Measurements from ENCODE around the gene SLC25A6. TPM values are rescaled to one million over a fixed set of nuclear protein-coding genes. Genes with fewer than 3 reads are reported as not detected.

SLC25A6 gene
- total and polyA plus RNA-seq, 9 of the 15 experiments (the other 6 are each of a cell fraction or from before 2014, with no cell fraction given), result 24.6 to 330 (median 129) TPM

DNA sequence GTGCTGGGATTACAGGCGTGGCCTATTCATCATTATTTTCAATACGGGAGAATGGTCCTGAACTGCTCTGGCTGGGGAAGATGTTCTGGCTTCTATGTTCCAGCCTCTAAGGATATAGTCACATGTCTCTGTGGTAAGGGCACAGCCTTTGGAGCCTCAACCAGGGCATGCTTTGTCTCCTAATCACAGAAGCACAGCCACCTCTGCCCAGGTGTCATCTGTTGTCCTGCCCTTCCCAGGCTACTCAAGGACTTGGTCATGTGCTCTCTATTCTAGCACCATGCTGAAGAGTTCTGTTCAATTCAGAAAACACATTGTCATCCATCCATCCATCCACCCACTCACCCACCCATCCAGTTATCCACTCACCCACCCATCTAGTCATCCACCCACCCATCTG lies 31.3 kb upstream of the SLC25A6 start:
- no peak overlapping the region for H3K9ac ChIP-seq (ENCODE audit: insufficient read depth in 1 of 2, low read depth in 2 of 2, low read length in 2 of 2)
- FAIRE-seq (no peak), DNase-seq (ENCODE audit: extremely low read depth in 1 of 4, low spot score in 3 of 4) (no peak), ATAC-seq (no peak)
- H2AFZ ChIP-seq (ENCODE audit: low read depth, low read length), result no peak overlapping the region
- H3K4me2 ChIP-seq (ENCODE audit: insufficient read depth, low read length), result no peak overlapping the region
- peaks cover 11% of the 10 kb centered on the region; the same call in 2 of the 3 replicates for H3K36me3 ChIP-seq (ENCODE audit: control insufficient read depth, insufficient read depth, low read length)
- CTCF ChIA-PET (ENCODE audit: low intra/inter-chr PET ratio), result no interaction called here
- no peaks in the 10 kb centered on the region for H4K20me1 ChIP-seq (replicated peaks; ENCODE audit: control insufficient read depth, insufficient read depth, low read length)
- WGBS (ENCODE audit: insufficient coverage, low coverage, missing lambda C conversion rate), result 86% methylated on average over 1 of the region's 2 CpGs
- H3K9me3 ChIP-seq (replicated peaks; ENCODE audit: control insufficient read depth, insufficient read depth, low read depth, low read length), result no peaks in the 10 kb centered on the region; the same call in 1 of the 2 replicates
- H3K4me1 ChIP-seq (replicated peaks in 1 of 2; ENCODE audit: control insufficient read depth in 2 of 2, insufficient read depth in 2 of 2, low read length in 2 of 2), result peaks cover 0 to 9% of the 10 kb centered on the region in 2 experiments; a peak in 2 of 5 replicates
- POLR2A ChIA-PET, result no interaction called here
- no peak overlapping the region for H3K4me3 ChIP-seq
- no peaks in the 10 kb centered on the region for H3K79me2 ChIP-seq (ENCODE audit: control insufficient read depth, insufficient read depth, low read length)
- in situ Hi-C loops (cut with MboI), result no loop called here
- no TSS peak for BruUV-seq (replicated peaks)
- no peaks in the 10 kb centered on the region for H3K27me3 ChIP-seq (ENCODE audit: control insufficient read depth in 2 of 2, insufficient read depth in 2 of 2, low read length in 2 of 2)
- no peak overlapping the region for H3K27ac ChIP-seq (ENCODE audit: extremely low read depth, low read depth, low read length)
- intact Hi-C loops (cut with micrococcal nuclease), result no loop called here
- H3K9me1 ChIP-seq (ENCODE audit: control insufficient read depth, insufficient read depth, low read length), result no peaks in the 10 kb centered on the region
- no peak for TF ChIP-seq TCF3 (CRISPR knock-in tag; IDR thresholded peaks at IDR 0.05)
- TF ChIP-seq CEBPG (CRISPR knock-in tag; IDR thresholded peaks at IDR 0.05), result no peak
- TF ChIP-seq CEBPG (tag; conservative IDR thresholded peaks at IDR 0.05 in 1 of 2, IDR thresholded peaks at IDR 0.05 in 1 of 2), result no peak
- no peak for TF ChIP-seq MCM2 (IDR thresholded peaks at IDR 0.05; ENCODE audit: low read depth)
- TF ChIP-seq ZNF561 (CRISPR knock-in tag; conservative IDR thresholded peaks at IDR 0.05), result no peak
- TF ChIP-seq THAP12 (CRISPR knock-in tag; IDR thresholded peaks at IDR 0.05), result no peak
- no peak for TF ChIP-seq FOXP1 (CRISPR knock-in tag; IDR thresholded peaks at IDR 0.05)
- TF ChIP-seq TEAD4 (IDR thresholded peaks at IDR 0.05; ENCODE audit: low read length), result no peak
- no peak for TF ChIP-seq TEAD4 (CRISPR knock-in tag; IDR thresholded peaks at IDR 0.05; ENCODE audit: borderline replicate concordance)
- TF ChIP-seq FOXJ3 (CRISPR knock-in tag; IDR thresholded peaks at IDR 0.05), result no peak
- TF ChIP-seq MIER1 (IDR thresholded peaks at IDR 0.05; ENCODE audit: low read depth), result no peak
- TF ChIP-seq RBBP5 (IDR thresholded peaks at IDR 0.05; ENCODE audit: borderline replicate concordance, insufficient read depth, low read length, poor library complexity, severe bottlenecking), result no peak
- TF ChIP-seq MAZ (CRISPR knock-in tag; conservative IDR thresholded peaks at IDR 0.05 in 1 of 2, IDR thresholded peaks at IDR 0.05 in 1 of 2), result no peak
- no peak for TF ChIP-seq FUS (optimal IDR thresholded peaks at IDR 0.05; ENCODE audit: low read depth, low read length)
- no peak for TF ChIP-seq GABPB1 (CRISPR knock-in tag; IDR thresholded peaks at IDR 0.05)
- TF ChIP-seq PHF20 (IDR thresholded peaks at IDR 0.05; ENCODE audit: partially characterized antibody), result no peak
- TF ChIP-seq ASH1L (IDR thresholded peaks at IDR 0.05; ENCODE audit: borderline replicate concordance, low read depth, partially characterized antibody), result no peak
- TF ChIP-seq, protein P1, sequence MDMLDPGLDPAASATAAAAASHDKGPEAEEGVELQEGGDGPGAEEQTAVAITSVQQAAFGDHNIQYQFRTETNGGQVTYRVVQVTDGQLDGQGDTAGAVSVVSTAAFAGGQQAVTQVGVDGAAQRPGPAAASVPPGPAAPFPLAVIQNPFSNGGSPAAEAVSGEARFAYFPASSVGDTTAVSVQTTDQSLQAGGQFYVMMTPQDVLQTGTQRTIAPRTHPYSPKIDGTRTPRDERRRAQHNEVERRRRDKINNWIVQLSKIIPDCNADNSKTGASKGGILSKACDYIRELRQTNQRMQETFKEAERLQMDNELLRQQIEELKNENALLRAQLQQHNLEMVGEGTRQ (CRISPR knock-in tag; IDR thresholded peaks at IDR 0.05), result no peak
- TF ChIP-seq, protein P2, sequence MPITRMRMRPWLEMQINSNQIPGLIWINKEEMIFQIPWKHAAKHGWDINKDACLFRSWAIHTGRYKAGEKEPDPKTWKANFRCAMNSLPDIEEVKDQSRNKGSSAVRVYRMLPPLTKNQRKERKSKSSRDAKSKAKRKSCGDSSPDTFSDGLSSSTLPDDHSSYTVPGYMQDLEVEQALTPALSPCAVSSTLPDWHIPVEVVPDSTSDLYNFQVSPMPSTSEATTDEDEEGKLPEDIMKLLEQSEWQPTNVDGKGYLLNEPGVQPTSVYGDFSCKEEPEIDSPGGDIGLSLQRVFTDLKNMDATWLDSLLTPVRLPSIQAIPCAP (CRISPR knock-in tag; IDR thresholded peaks at IDR 0.05; ENCODE audit: borderline replicate concordance), result no peak
- TF ChIP-seq, protein P3, sequence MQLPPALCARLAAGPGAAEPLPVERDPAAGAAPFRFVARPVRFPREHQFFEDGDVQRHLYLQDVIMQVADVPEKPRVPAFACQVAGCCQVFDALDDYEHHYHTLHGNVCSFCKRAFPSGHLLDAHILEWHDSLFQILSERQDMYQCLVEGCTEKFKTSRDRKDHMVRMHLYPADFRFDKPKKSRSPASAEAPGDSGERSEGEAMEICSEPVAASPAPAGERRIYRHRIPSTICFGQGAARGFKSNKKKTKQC (CRISPR knock-in tag; IDR thresholded peaks at IDR 0.05), result no peak

Data from K562 (cell line).